ENCODE measurements around the gene ISG20L2.

GRCh38 chr1:156714830-156715229 lies 13.7 kb downstream of the ISG20L2 start:
- TF ChIP-seq, protein P1, sequence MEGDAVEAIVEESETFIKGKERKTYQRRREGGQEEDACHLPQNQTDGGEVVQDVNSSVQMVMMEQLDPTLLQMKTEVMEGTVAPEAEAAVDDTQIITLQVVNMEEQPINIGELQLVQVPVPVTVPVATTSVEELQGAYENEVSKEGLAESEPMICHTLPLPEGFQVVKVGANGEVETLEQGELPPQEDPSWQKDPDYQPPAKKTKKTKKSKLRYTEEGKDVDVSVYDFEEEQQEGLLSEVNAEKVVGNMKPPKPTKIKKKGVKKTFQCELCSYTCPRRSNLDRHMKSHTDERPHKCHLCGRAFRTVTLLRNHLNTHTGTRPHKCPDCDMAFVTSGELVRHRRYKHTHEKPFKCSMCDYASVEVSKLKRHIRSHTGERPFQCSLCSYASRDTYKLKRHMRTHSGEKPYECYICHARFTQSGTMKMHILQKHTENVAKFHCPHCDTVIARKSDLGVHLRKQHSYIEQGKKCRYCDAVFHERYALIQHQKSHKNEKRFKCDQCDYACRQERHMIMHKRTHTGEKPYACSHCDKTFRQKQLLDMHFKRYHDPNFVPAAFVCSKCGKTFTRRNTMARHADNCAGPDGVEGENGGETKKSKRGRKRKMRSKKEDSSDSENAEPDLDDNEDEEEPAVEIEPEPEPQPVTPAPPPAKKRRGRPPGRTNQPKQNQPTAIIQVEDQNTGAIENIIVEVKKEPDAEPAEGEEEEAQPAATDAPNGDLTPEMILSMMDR (IDR thresholded peaks at IDR 0.05) = no peak
- no peak for TF ChIP-seq POLR2A (IDR thresholded peaks at IDR 0.05)
